GM21526 (cell line): ENCODE data around the gene SLC11A2.
"Not testable (repeated sequence)": the region's sequence is repeated elsewhere in the genome, so short reads cannot be mapped to it uniquely, and the experiment has no call there.

ENCODE experiments used
- ATAC-seq: cut with Tn5 transposase; IDR thresholded peaks from one replicate; pipeline ENCODE4 v1.9.1; 2021; ENCODE audit warnings: moderate library complexity; ENCODE audit not compliant: unreplicated experiment, low FRiP score

SLC11A2 gene

GRCh38 chr12:50999093-50999492, 27.1 kb downstream of the SLC11A2 start:
- no peak for ATAC-seq

DNA sequence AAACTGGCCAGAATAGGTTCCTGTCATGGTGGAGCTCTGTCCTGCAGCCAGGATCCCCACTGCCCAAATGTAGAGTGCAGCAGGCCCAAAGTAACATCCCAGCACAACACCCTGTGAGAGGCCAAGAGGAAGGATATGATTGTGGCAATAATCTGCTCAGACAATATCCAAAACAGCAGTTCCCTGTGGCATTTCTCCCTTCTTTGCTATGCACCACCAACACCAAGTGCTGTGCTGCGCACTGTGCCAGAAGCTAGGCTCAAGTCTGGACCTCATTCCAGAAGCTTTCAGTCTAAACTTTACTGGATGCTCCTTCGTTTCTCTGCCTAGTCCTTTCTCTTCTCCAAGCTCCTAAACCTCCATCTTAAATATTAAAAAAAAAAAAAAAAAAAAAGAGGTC, 33.4 kb downstream of the SLC11A2 start:
- no peak for ATAC-seq

GRCh38 chr12:50991291-50991690, 34.9 kb downstream of the SLC11A2 start:
- no peak for ATAC-seq

DNA sequence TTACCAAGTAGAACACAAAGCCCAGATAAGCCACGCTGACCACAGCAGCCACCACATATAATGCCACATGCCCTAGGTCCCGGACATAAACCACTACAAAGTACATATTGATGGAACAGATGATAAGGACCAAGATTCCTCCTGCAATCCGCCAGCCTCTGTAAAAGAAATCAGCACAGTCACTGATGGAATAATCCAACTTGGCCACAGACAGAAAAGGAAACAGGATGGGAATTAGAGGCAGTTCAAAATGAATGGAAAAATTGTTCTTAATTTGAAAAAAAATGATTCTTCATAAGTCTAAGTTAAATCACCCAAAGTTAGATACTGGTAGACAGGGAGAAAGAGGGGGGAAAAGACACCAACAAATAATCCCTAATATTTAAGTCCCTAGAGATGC, 35.4 kb downstream of the SLC11A2 start:
- ATAC-seq: no peak

DNA sequence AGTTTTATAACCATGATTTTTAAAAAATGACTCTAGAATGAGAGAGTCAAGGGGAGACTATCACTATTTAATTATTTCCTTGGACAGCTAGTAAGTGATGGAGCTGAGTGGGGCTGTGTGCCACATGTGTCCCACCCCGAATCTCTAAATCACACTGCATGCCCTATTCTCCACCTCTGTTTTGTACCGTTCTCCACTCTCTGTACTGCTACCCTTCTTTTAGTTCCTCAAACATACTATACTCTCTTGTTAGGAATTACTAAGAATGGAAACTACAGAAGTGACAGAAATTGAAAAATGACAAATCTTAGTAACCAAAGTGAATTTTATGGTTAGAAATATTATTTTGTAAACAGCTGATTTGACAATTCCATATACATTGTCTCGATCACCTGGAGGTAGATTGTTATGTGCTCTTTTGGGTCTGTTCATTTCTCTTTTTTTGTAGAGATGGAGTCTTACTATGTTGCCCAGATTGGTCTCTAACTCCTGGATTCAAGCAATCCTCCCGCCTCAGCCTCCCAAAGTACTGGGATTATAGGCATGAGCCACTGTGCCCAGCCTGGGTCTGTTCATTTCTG, 35.9 kb downstream of the SLC11A2 start:
- no peak for ATAC-seq

DNA sequence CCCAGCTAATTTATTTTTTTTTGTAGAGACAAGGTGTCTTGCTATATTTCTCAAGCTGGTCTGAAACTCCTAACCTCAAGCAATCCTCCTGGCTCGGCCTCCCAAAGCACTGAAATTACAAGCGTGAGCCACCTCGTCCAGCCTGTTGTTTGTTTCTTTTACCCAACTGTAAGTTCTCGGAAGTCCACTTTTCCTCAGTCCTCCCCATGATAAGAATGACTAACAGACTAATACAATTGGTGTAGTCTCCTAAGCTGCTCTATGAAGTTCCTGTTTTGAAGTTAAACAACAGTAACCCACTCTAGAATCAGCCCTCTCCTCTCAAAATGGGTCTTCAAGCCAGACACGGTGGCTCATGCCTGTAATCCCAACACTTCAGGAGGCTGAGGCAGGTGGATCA, 37.3 kb downstream of the SLC11A2 start:
- no peak for ATAC-seq

GRCh38 chr12:50988051-50988450, 38.1 kb downstream of the SLC11A2 start:
- no peak for ATAC-seq

DNA sequence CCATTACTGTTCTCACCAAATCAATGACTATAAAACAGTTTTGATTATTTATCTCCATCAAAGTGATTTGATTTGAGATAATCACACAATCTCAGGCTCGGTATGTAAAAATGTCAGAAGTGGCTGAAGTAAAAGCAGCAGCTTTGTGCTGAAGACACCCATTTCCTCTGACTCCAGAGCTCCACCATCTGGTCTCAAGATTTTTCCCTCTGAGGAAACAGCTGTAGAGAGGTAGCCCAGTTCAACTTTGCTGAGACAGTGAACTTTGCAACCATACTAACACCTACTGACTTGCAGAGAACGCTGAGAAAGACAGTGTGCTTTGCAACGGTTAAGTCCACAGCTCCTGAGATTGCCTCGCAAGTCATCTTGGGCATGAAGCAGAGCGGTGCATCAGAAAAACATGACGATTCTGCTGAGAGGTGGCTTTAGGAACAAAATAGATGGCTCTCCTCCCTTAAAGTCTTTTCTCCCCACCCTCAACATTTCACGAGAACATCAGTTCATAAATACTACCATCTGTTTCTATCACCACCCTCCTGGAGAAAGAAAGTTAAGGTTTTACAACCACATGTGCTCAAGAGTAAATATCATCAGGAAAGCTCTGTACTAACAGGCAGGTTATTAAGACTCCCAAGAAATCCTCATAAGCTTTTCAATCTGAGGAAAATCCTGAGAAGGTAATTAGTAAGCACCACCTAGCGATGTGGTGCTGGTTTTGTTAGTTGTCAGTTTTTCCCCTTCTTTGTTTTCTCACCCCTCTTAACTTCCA, 39.0 kb downstream of the SLC11A2 start:
- ATAC-seq: no peak

DNA sequence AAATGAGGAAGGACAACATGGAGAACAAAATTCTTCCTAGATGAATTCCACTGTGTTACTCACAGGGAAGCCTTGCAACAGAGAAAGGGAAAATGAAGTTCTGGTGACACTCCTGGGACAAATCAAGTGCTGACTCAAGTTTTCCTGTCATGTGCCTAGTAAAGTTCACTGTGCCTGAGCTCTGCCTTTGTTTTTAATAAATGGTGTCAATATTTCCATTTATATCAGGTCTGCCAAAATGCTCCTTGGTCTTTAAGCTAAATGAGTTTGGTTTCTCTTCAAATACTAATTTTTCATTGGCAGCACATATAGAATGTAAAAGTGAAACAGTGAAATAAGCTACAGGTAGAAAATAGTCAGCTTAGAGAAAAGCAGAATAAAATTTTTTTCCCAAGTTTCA, 40.9 kb downstream of the SLC11A2 start:
- no peak for ATAC-seq

GRCh38 chr12:50984586-50985298, 41.4 kb downstream of the SLC11A2 start:
- no peak for ATAC-seq

- ATAC-seq: no peak
Measured at GRCh38 chr12:50981319-50982239, 44.6 kb downstream of the SLC11A2 start.

DNA sequence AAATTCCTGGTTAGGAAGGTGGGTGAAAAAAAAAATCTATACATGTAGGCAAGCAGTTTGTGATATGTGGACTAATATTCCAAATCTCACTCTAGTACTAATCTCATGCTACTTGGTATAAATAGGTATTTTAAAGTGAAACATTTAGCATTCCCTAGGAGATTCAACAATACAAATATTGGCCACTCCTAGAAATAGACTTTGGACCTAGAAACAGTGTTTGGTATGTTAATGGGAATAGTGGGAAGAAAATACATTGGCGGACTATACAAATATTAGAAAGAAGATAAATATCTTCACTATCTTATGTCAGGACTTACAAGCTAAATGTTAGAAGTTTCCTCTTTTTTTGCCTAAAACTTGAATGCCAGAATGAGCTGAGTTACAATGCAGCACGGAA, 45.6 kb downstream of the SLC11A2 start:
- ATAC-seq: no peak

DNA sequence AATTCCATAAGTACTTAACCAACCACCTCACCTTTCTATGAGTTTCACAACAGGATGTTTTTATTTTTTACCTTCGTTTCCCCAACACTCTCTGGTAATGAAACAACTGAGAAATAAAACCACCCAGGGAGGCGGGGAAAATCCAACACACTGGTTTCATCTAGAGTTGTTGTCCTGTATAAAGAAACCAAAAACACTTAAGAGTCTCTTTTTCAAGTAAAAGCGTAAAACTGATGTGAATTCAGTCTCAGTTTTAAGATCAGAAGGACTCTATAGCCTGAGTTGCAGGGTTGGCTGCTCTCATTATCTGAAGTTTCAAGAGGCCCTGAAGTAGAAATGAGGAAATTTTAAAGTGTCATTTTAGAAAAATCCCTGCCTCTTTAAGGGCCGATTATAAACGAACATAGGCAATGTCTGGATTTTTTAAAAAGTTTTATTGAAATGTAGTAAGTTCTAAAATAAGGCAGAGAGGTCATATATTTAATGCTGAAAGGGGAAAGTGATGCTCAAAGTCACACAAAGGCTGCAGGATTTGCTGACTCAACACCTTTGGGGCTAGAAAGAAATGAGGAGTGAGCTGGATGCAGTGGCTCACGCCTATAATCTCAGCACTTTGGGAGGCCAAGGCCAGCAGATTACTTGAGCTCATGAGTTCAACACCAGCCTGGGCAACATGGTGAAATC, 46.7 kb downstream of the SLC11A2 start:
- peak; percentile 56 for ATAC-seq

- ATAC-seq: no peak
Measured at GRCh38 chr12:50971946-50972345, 54.2 kb downstream of the SLC11A2 start.

DNA sequence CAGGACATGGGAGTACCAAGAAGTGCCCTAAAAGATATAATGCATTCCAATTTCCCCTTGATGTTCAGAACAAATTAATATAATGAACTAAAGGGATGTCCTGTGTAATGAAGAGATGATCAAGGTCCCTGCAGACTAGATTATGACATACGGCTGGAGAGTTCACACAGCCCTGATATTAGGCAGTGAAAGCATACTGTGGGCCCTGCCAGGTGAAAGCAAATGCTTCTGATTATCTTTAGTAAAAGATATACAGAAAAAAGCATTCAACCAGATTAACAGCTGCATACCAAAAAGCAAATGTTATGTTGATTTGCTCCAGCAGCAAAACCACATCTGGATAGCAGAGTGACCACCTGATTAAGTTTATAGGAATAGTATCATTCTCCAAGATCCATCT, 61.8 kb downstream of the SLC11A2 start:
- no peak for ATAC-seq

DNA sequence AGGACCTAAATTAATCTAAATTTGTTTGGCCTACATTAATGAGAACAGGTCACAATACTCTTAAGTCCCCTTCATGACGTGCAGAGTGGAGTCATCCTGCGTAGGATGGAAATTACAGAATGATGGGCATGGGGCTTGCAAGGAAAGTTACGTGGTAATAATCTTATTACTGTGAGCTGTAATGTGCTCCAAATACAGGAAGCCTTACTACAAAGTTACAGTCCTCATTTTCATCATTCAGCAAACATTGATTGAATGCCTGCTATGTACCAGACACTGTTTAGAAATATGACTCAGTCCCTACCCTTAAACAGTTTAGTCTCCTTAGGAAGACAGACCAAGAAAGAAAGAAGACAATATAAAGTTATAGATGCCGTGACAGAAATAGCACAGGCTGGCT, 64.5 kb downstream of the SLC11A2 start:
- no peak for ATAC-seq

GRCh38 chr12:50960130-50960529, 66.1 kb downstream of the SLC11A2 start:
- no peak for ATAC-seq

- no peak for ATAC-seq
Measured at GRCh38 chr12:50955697-50956096, 70.5 kb downstream of the SLC11A2 start.

GRCh38 chr12:50955288-50955687, 70.9 kb downstream of the SLC11A2 start:
- no peak for ATAC-seq

DNA sequence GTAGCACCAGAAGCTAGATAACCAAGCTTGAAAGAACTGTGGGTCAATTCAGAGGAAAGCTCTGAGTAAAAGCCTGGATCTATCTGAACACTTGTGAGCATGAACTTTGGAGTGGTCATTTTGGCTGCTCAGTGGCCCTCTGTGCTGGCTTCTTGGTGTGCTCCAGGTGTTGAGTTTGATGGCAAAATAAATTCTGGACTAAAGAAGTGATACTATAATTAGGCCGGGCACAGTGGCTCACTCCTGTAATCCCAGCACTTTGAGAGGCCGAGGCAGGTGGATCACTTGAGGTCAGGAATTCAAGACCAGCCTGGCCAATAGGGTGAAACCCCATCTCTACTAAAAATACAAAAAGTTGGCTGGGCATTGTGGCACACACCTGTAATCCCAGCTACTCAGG, 71.4 kb downstream of the SLC11A2 start:
- not testable (repeated sequence) for ATAC-seq
